H1 (cell line): Measurements from ENCODE around the gene RLBP1. TPM values are rescaled to one million over a fixed set of nuclear protein-coding genes. Genes with fewer than 3 reads are reported as not detected.

Experiments
- BRCA1 ChIP-seq: IDR thresholded peaks from 2 replicates; pipeline ENCODE4 v1.6.1; 2012; ENCODE audit warnings: low read depth, low read length, improper control_type of control experiment
- JUND ChIP-seq: IDR thresholded peaks from 2 replicates; pipeline ENCODE4 v1.6.1; 2011; ENCODE audit warnings: mild to moderate bottlenecking, improper control_type of control experiment, low read length
- ZNF274 ChIP-seq: IDR thresholded peaks from 2 replicates; pipeline ENCODE4 v1.7.0; 2012; ENCODE audit warnings: low read length, borderline replicate concordance; ENCODE audit errors: extremely low read depth
- polyA plus RNA-seq, 7 experiments: library from polyadenylated mRNA; depleted of rRNA in 3 of 7; stranded (reverse) in 5 of 7; unstranded in 2 of 7; fragments of >200 nt in 5 of 7; fragments of 200-250 nt in 2 of 7; gene quantifications; 1 replicate in 5 of 7; 2 replicates in 1 of 7; 4 replicates in 1 of 7; pipeline versions ENCODE4 v1.2.1 to v1.2.3, GENCODE V29; 2011 to 2013; ENCODE audit warnings: missing spikeins in 2 of 7, mixed read lengths in 2 of 7
- total RNA-seq: library from RNA; stranded (reverse); fragmentation: NEBNext Ultra II Directional; extraction: Animal tissue kit (Norgen Biotek cat#: 25700); gene quantifications from 2 replicates; pipeline ENCODE4 v1.2.1, GENCODE V29; 2021
- TF ChIP-seq, protein P1 (sequence below): fragments of 300-600 bp; sonication (generic); IDR thresholded peaks from 2 replicates; pipeline ENCODE4 v1.7.1; 2012; ENCODE audit warnings: low read length, moderate library complexity, mild to moderate bottlenecking, inconsistent platforms; ENCODE audit not compliant: insufficient replicate concordance

Gene RLBP1
- total and polyA plus RNA-seq, 2 of the 8 experiments (the other 6 are each of a cell fraction or from before 2014, with no cell fraction given) = 0.05 TPM; not detected in 1

DNA sequence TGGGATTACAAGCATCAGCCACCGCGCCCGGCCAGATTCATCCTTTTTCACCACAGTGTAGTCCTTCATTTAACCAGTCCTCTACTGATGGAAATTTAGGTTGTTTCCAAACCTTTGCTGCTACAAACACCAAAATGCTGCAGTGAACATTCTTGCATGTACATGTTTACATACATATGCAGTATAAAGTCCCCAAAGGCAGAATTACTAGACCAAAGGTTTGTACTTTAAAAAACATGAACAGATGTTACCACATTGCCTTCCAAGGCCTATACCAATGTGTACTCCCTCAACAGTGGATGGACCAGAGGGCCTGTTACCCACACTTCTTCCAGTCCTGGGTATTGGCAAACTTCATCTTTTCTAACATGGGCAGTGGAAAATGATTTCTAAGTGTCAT is 51.0 kb downstream of the RLBP1 start (continued):
- TF ChIP-seq, protein P1, sequence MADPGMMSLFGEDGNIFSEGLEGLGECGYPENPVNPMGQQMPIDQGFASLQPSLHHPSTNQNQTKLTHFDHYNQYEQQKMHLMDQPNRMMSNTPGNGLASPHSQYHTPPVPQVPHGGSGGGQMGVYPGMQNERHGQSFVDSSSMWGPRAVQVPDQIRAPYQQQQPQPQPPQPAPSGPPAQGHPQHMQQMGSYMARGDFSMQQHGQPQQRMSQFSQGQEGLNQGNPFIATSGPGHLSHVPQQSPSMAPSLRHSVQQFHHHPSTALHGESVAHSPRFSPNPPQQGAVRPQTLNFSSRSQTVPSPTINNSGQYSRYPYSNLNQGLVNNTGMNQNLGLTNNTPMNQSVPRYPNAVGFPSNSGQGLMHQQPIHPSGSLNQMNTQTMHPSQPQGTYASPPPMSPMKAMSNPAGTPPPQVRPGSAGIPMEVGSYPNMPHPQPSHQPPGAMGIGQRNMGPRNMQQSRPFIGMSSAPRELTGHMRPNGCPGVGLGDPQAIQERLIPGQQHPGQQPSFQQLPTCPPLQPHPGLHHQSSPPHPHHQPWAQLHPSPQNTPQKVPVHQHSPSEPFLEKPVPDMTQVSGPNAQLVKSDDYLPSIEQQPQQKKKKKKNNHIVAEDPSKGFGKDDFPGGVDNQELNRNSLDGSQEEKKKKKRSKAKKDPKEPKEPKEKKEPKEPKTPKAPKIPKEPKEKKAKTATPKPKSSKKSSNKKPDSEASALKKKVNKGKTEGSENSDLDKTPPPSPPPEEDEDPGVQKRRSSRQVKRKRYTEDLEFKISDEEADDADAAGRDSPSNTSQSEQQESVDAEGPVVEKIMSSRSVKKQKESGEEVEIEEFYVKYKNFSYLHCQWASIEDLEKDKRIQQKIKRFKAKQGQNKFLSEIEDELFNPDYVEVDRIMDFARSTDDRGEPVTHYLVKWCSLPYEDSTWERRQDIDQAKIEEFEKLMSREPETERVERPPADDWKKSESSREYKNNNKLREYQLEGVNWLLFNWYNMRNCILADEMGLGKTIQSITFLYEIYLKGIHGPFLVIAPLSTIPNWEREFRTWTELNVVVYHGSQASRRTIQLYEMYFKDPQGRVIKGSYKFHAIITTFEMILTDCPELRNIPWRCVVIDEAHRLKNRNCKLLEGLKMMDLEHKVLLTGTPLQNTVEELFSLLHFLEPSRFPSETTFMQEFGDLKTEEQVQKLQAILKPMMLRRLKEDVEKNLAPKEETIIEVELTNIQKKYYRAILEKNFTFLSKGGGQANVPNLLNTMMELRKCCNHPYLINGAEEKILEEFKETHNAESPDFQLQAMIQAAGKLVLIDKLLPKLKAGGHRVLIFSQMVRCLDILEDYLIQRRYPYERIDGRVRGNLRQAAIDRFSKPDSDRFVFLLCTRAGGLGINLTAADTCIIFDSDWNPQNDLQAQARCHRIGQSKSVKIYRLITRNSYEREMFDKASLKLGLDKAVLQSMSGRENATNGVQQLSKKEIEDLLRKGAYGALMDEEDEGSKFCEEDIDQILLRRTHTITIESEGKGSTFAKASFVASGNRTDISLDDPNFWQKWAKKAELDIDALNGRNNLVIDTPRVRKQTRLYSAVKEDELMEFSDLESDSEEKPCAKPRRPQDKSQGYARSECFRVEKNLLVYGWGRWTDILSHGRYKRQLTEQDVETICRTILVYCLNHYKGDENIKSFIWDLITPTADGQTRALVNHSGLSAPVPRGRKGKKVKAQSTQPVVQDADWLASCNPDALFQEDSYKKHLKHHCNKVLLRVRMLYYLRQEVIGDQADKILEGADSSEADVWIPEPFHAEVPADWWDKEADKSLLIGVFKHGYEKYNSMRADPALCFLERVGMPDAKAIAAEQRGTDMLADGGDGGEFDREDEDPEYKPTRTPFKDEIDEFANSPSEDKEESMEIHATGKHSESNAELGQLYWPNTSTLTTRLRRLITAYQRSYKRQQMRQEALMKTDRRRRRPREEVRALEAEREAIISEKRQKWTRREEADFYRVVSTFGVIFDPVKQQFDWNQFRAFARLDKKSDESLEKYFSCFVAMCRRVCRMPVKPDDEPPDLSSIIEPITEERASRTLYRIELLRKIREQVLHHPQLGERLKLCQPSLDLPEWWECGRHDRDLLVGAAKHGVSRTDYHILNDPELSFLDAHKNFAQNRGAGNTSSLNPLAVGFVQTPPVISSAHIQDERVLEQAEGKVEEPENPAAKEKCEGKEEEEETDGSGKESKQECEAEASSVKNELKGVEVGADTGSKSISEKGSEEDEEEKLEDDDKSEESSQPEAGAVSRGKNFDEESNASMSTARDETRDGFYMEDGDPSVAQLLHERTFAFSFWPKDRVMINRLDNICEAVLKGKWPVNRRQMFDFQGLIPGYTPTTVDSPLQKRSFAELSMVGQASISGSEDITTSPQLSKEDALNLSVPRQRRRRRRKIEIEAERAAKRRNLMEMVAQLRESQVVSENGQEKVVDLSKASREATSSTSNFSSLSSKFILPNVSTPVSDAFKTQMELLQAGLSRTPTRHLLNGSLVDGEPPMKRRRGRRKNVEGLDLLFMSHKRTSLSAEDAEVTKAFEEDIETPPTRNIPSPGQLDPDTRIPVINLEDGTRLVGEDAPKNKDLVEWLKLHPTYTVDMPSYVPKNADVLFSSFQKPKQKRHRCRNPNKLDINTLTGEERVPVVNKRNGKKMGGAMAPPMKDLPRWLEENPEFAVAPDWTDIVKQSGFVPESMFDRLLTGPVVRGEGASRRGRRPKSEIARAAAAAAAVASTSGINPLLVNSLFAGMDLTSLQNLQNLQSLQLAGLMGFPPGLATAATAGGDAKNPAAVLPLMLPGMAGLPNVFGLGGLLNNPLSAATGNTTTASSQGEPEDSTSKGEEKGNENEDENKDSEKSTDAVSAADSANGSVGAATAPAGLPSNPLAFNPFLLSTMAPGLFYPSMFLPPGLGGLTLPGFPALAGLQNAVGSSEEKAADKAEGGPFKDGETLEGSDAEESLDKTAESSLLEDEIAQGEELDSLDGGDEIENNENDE = no peak
- TF ChIP-seq ZNF274 (no peak), BRCA1 (no peak), JUND (no peak)
